Measurements from ENCODE around the gene NMT1. TPM values are rescaled to one million over a fixed set of nuclear protein-coding genes. Genes with fewer than 3 reads are reported as not detected.

NMT1 gene
- total RNA-seq, 3 donors from 2014 or later: 81.9 to 130 (median 84.0) TPM

DNA sequence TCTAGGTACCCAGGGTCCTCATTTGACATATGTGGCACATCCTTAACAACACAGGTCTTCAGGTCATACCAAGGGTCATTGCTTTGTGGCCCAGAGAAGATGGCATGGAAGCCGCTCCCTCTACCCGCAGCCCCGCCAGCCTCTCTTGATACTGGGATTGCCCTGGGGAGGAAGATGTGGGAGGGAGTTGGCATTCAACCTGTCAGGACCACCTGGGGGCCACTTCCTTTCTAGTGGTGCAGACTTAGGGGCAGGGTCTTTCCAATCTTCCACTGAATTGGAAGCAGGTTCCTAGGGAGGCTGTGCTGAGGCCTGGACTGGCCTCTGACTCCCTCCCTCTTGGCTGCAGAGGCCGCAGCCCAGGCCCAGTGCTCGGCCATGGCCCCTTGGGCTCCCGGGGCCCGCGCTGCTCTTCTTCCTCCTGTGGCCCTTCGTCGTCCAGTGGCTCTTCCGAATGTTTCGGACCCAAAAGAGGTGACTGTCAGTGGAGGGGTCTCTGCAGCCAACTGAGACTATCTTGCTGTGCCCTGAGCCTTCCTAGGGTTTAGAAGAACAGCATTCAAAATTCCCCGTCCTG lies 82.1 kb downstream of the NMT1 start:
- Histone ChIP-seq H3K27me3 (no peaks in the 10 kb centered on the region), H3K4me3 (peak overlapping the region; percentile 50 to 75 (median 57)), H3K27ac (peak overlapping the region; percentile 96 to 97), H3K9me3 (no peaks in the 10 kb centered on the region), H3K4me1 (peaks cover 6 to 9% of the 10 kb centered on the region in 2 donors), H3K36me3 (no peaks in the 10 kb centered on the region)
- no peak for DNase-seq (ENCODE audit: low spot score in 2 of 2)
- intact Hi-C loops (cut with DNase I; ENCODE audit: low total_unique reads): no loop called here
- TF ChIP-seq POLR2A (IDR thresholded peaks at IDR 0.05) (no peak), POLR2AphosphoS5 (IDR thresholded peaks at IDR 0.05) (no peak), CTCF (IDR thresholded peaks at IDR 0.05) (no peak)

DNA sequence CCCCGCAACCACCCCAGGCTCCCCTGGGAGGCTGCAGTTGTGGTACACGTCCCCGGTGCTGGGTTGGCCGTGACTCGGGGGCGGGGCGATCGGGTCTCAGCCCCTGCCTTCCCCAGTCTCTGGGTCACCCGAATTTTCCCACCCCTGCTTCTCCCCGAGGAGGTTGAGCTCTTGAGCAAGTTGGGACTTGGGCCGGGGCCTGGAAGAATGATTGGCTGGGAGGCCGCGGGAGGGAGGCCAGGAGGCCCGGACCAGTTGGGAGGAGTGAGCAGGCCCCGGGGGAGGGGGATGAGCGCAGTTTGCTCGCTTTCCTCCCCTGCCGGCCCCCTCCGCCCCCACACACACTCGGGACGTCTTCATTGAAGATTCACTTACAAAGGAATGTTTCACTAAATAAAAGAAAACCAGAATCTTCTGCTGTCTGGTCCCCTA lies 82.7 kb downstream of the NMT1 start:
- peaks cover 6 to 9% of the 10 kb centered on the region in 2 donors for H3K4me1 ChIP-seq
- DNase-seq (ENCODE audit: low spot score in 2 of 2): peak; percentile 85 to 92
- peak in 2 of 3 donors; percentile 15 to 17 for TF ChIP-seq CTCF (IDR thresholded peaks at IDR 0.05)
- TF ChIP-seq POLR2AphosphoS5 (IDR thresholded peaks at IDR 0.05): peak; percentile 30 to 77 (median 74)
- no peak for TF ChIP-seq POLR2A (IDR thresholded peaks at IDR 0.05)
- intact Hi-C loops (cut with DNase I; ENCODE audit: low total_unique reads): no loop called here
- H3K27me3 ChIP-seq: no peaks in the 10 kb centered on the region
- H3K27ac ChIP-seq: peak overlapping the region; percentile 96 to 97
- H3K9me3 ChIP-seq: no peaks in the 10 kb centered on the region
- no peaks in the 10 kb centered on the region for H3K36me3 ChIP-seq
- H3K4me3 ChIP-seq: peak overlapping the region; percentile 50 to 75 (median 57)

DNA sequence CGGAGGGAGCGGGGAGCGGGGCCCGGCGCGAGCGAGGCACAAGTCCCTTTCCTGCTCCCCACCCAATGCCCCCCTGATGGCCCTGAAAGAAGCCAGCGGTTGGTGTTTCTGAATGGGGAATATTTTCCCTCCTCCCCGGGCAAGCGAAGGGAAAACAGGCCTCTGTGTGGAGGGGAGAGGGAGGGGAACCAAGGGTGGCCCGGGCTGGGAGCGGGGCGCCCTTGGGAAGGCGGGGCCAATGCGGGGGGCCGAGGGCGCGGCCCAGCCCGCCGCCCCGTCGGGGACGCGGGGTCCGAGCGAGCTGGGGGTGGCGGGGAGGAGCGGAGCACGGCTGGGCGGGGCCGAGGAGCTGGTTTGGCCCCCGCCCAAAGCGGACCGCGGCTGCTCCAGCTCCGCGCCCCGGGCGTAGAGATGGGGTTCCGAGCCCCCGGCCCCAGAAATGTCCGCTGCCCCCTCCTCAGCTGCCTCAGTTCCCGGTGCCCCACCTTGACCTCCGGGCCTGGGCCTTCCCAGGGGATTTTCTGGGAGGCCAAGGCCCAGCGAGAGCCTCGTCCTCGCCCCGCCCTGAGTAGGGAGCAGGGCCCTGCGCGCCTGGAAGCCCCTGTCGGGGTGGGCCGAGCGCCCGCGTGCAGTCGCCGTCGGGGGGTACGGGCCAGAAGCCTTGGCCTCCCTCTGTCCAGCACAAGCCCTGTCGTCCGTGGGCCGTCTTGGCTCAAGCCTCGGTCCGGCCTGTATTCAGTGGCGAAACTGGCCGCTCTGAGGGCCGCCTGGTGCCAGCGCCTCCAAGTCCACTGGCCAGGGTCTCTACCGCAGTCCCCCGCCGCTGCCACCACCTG lies 83.3 kb downstream of the NMT1 start:
- Histone ChIP-seq H3K27me3 (no peaks in the 10 kb centered on the region), H3K4me3 (peak overlapping the region; percentile 50 to 75 (median 57)), H3K36me3 (no peaks in the 10 kb centered on the region), H3K27ac (peak overlapping the region; percentile 96 to 97), H3K9me3 (no peaks in the 10 kb centered on the region), H3K4me1 (peaks cover 6 to 9% of the 10 kb centered on the region in 2 donors)
- intact Hi-C loops (cut with DNase I; ENCODE audit: low total_unique reads): no loop called here
- DNase-seq (ENCODE audit: low spot score in 2 of 2): no peak
- TF ChIP-seq POLR2A (IDR thresholded peaks at IDR 0.05): no peak
- peak in 1 of 3 donors; percentile 29 for TF ChIP-seq POLR2AphosphoS5 (IDR thresholded peaks at IDR 0.05)
- no peak for TF ChIP-seq CTCF (IDR thresholded peaks at IDR 0.05)

- Histone ChIP-seq H3K4me3 (peak overlapping the region; percentile 50 to 75 (median 57)), H3K4me1 (peaks cover 6 to 9% of the 10 kb centered on the region in 2 donors), H3K27me3 (no peaks in the 10 kb centered on the region), H3K27ac (peak overlapping the region; percentile 96 to 97), H3K9me3 (no peaks in the 10 kb centered on the region), H3K36me3 (no peaks in the 10 kb centered on the region)
- TF ChIP-seq CTCF (IDR thresholded peaks at IDR 0.05) (no peak), POLR2AphosphoS5 (IDR thresholded peaks at IDR 0.05) (no peak), POLR2A (IDR thresholded peaks at IDR 0.05) (no peak)
- intact Hi-C loops (cut with DNase I; ENCODE audit: low total_unique reads): no loop called here
- DNase-seq (ENCODE audit: low spot score in 2 of 2): no peak
These were observed 83.9 kb downstream of the NMT1 start for GRCh38 chr17:45145035-45145389.

DNA sequence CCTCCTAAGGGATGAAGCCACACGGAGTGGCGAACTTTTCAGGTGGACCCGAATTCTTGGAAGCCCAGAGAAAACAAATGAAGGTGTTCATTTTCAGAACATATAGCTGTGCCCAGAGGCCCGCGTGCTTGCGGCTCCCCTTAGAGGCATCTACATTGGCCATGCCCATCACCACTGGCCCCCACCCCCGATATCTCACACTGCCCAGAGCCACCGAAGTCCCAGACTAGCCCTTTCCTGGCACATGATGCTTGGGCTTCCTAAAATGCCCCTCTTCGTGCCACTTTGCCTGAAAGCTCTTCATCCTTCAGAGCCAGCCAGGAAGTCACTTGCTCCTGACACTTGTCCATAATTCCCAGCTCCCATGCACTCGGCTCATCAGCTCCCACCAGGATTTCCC lies 85.0 kb downstream of the NMT1 start:
- H3K36me3 ChIP-seq: no peaks in the 10 kb centered on the region
- no peak for DNase-seq (ENCODE audit: low spot score in 2 of 2)
- intact Hi-C loops (cut with DNase I; ENCODE audit: low total_unique reads): no loop called here
- no peak for TF ChIP-seq CTCF (IDR thresholded peaks at IDR 0.05)
- no peak for TF ChIP-seq POLR2A (IDR thresholded peaks at IDR 0.05)
- no peak for TF ChIP-seq POLR2AphosphoS5 (IDR thresholded peaks at IDR 0.05)
- H3K27ac ChIP-seq: peak overlapping the region; percentile 99 to 100
- H3K9me3 ChIP-seq: no peaks in the 10 kb centered on the region
- H3K4me1 ChIP-seq: peaks cover 9 to 10% of the 10 kb centered on the region in 2 donors
- H3K4me3 ChIP-seq: no peak overlapping the region
- H3K27me3 ChIP-seq: no peaks in the 10 kb centered on the region
